ENCODE results near the gene ARID4B. TPM values are rescaled to one million over a fixed set of nuclear protein-coding genes. Genes with fewer than 3 reads are reported as not detected.

The ARID4B gene
- total and polyA plus RNA-seq, 2 donors (not counting 3 experiments of a cell fraction or from before 2014, with no cell fraction given) = 6.7 to 40.7 TPM

- intact Hi-C loops (cut with micrococcal nuclease) = no loop called here
- H2AFZ ChIP-seq (ENCODE audit: low read depth, low read length) = no peak overlapping the region
- BruUV-seq (replicated peaks) = no TSS peak
- no peaks in the 10 kb centered on the region for H3K9me3 ChIP-seq (replicated peaks; ENCODE audit: control insufficient read depth, insufficient read depth, low read length)
- no peaks in the 10 kb centered on the region for H3K4me1 ChIP-seq (ENCODE audit: control insufficient read depth, extremely low read depth, insufficient read depth, low read length)
- H3K36me3 ChIP-seq (ENCODE audit: control insufficient read depth in 2 of 2, extremely low read depth in 1 of 2, insufficient read depth in 2 of 2, low read length in 2 of 2) = no peaks in the 10 kb centered on the region
- ChIA-PET POLR2A (interaction anchor here (1.6 kb wide), 1 partner anchor 48 kb away, joined by 3 read pairs; the partner anchor contains the start of gene GGPS1), CTCF (interaction anchor here (1.2 to 1.3 kb wide), 3 partner anchors 10 to 28 kb away, joined by 3 to 5 read pairs (median 4); no protein-coding TSS in a partner anchor)
- dilution Hi-C loops (cut with MboI; ENCODE audit: extremely low pct_ligation_motif_present, low sequenced_read_pairs) = no loop called here
- H3K27me3 ChIP-seq (ENCODE audit: control insufficient read depth in 2 of 2, insufficient read depth in 2 of 2, low read length in 2 of 2) = no peaks in the 10 kb centered on the region
- H3K79me2 ChIP-seq (ENCODE audit: control insufficient read depth, insufficient read depth, low read length) = peaks cover 88% of the 10 kb centered on the region
- TF ChIP-seq JUN (IDR thresholded peaks at IDR 0.05; ENCODE audit: borderline replicate concordance, insufficient read depth, insufficient read length, low read depth) (no peak), POLR2AphosphoS5 (IDR thresholded peaks at IDR 0.05; ENCODE audit: insufficient read depth, low read depth, low read length) (no peak), FOS (IDR thresholded peaks at IDR 0.05; ENCODE audit: borderline replicate concordance, insufficient read depth, low read length) (no peak), MAX (IDR thresholded peaks at IDR 0.05; ENCODE audit: insufficient read depth, insufficient read length) (no peak), EZH2 (IDR thresholded peaks at IDR 0.05; ENCODE audit: borderline replicate concordance, low read depth, low read length, severe bottlenecking) (no peak), CTCF (IDR thresholded peaks at IDR 0.05; ENCODE audit: extremely low read depth in 1 of 2, insufficient read depth in 1 of 2, low read depth in 1 of 2, low read length in 2 of 2) (no peak), GATA2 (IDR thresholded peaks at IDR 0.05; ENCODE audit: insufficient read depth, insufficient read length, low read depth, low read length) (no peak), POLR2A (IDR thresholded peaks at IDR 0.05; ENCODE audit: low read depth, low read length) (no peak), MYC (IDR thresholded peaks at IDR 0.05; ENCODE audit: low read depth, low read length) (no peak)
- H4K20me1 ChIP-seq (replicated peaks; ENCODE audit: control insufficient read depth, extremely low read depth, insufficient read depth, low read length) = peaks cover 18% of the 10 kb centered on the region
- H3K4me3 ChIP-seq (replicated peaks in 1 of 3; ENCODE audit: insufficient read depth in 1 of 3, low read depth in 1 of 3, low read length in 3 of 3) = no peak overlapping the region
- DNase-seq (ENCODE audit: low read depth, low spot score) = no peak
- H3K9me1 ChIP-seq (replicated peaks; ENCODE audit: control insufficient read depth, extremely low read depth, insufficient read depth, low read length) = peaks cover 5% of the 10 kb centered on the region
- no peak overlapping the region for H3K4me2 ChIP-seq (ENCODE audit: insufficient read depth, low read length)
- FAIRE-seq = no peak
- H3K27ac ChIP-seq (ENCODE audit: insufficient read depth, low read depth, low read length) = no peak overlapping the region
- H3K9ac ChIP-seq (replicated peaks; ENCODE audit: extremely low read depth, insufficient read depth, low read length) = no peak overlapping the region
Observed at GRCh38 chr1:235280467-235280866, 47.5 kb downstream of the ARID4B start.
